GM12878 (cell line): ENCODE results near the gene ZNF75A. TPM values are rescaled to one million over a fixed set of nuclear protein-coding genes. Genes with fewer than 3 reads are reported as not detected.

Experiments
- ATAC-seq: fragments of 200-7000 bp; cut with Tn5 transposase; 3 replicates; pipeline ENCODE4 v1.9.1; 2020; ENCODE audit warnings: mild to moderate bottlenecking, moderate library complexity
- BruUV-seq: library from RNA; stranded (reverse); fragments of 400-500 nt; replicated peaks from 2 replicates; lab custom pipeline; 2021; lab: Mats Ljungman, UMichigan
- CTCF ChIA-PET: fragments of 300-600 bp; sonication (Branson Sonifier 250); formaldehyde crosslinking; extraction: SDS; loops from one replicate; lab custom pipeline; 2021; ENCODE audit warnings: inconsistent platforms; lab: Yijun Ruan, JAX
- POLR2A ChIA-PET: fragments of 350-600 bp; formaldehyde crosslinking; extraction: SDS; loops from one replicate; lab custom pipeline; 2021; ENCODE audit warnings: inconsistent platforms; lab: Charles Lee
- RAD21 ChIA-PET: fragments of 300-600 bp; sonication (Branson Sonifier 250); formaldehyde crosslinking; loops from one replicate; lab custom pipeline; 2023; ENCODE audit warnings: antibody characterized with exemption; ENCODE audit not compliant: unreplicated experiment; lab: Charles Lee
- SMC1A ChIA-PET: fragments of 300-600 bp; sonication (Branson Sonifier 250); formaldehyde crosslinking; loops from one replicate; lab custom pipeline; 2023; ENCODE audit not compliant: unreplicated experiment, uncharacterized antibody; lab: Charles Lee
- DNase-seq: peaks from one replicate; pipeline ENCODE4 v3.0.0-alpha.2; 2011; ENCODE audit warnings: low read depth, low spot score
- FAIRE-seq: peaks from 3 replicates; lab custom pipeline; 2011; peaks lifted over from hg19 to GRCh38; lab: Jason Lieb, UNC
- H2AFZ ChIP-seq: 2 replicates; pipeline ENCODE4 v1.6.0; 2011; ENCODE audit warnings: low read depth, low read length, control low read depth; ENCODE audit not compliant: control insufficient read depth
- H3K27ac ChIP-seq: 2 replicates; pipeline ENCODE4 v1.5.1; 2011; ENCODE audit warnings: control low read depth; ENCODE audit not compliant: control insufficient read depth, insufficient read depth
- H3K27me3 ChIP-seq, 2 experiments: replicated peaks in 1 of 2; 2 replicates each; pipeline versions ENCODE4 v1.6.0 to v1.6.1; 2011; ENCODE audit warnings: low read length in 1 of 2; ENCODE audit not compliant: control insufficient read depth in 2 of 2, insufficient read depth in 2 of 2
- H3K36me3 ChIP-seq, 2 experiments: 2 replicates each; pipeline ENCODE4 v1.5.1; 2011; ENCODE audit warnings: low read length in 1 of 2; ENCODE audit not compliant: control insufficient read depth in 2 of 2, insufficient read depth in 2 of 2
- H3K4me1 ChIP-seq: 2 replicates; pipeline ENCODE4 v1.6.1; 2011; ENCODE audit warnings: mild to moderate bottlenecking, low read length, moderate library complexity, mixed read lengths; ENCODE audit not compliant: control insufficient read depth, insufficient read depth
- H3K4me2 ChIP-seq: 2 replicates; pipeline ENCODE4 v1.6.0; 2011; ENCODE audit warnings: control low read depth; ENCODE audit not compliant: control insufficient read depth, insufficient read depth
- H3K4me3 ChIP-seq: fragments of 200-600 bp; sonication (generic); 2 replicates; pipeline ENCODE4 v1.5.1; 2016
- H3K79me2 ChIP-seq: 2 replicates; pipeline ENCODE4 v1.6.0; 2011; ENCODE audit warnings: low read length; ENCODE audit not compliant: control insufficient read depth, insufficient read depth
- H3K9ac ChIP-seq: 2 replicates; pipeline ENCODE4 v1.8.0; 2011; ENCODE audit warnings: low read length, control low read depth, mixed read lengths; ENCODE audit not compliant: control insufficient read depth, insufficient read depth
- H3K9me3 ChIP-seq: replicated peaks from 3 replicates; pipeline ENCODE4 v1.5.1; 2011; ENCODE audit warnings: mild to moderate bottlenecking, low read length; ENCODE audit not compliant: control insufficient read depth, insufficient read depth
- H4K20me1 ChIP-seq: 2 replicates; pipeline ENCODE4 v1.6.0; 2011; ENCODE audit not compliant: control insufficient read depth, insufficient read depth
- CEBPZ ChIP-seq: fragments of 150-350 bp; IDR thresholded peaks from 2 replicates; pipeline ENCODE4 v1.6.1; 2016; ENCODE audit warnings: low read depth, low read length
- GABPA ChIP-seq: IDR thresholded peaks from 2 replicates; pipeline ENCODE4 v1.6.1; 2014; ENCODE audit warnings: antibody characterized with exemption, low read depth, mild to moderate bottlenecking, inconsistent platforms
- HDGF ChIP-seq: fragments of 450-650 bp; IDR thresholded peaks from 2 replicates; pipeline ENCODE4 v1.6.1; 2016; ENCODE audit warnings: antibody characterized with exemption
- MTA3 ChIP-seq: IDR thresholded peaks from 2 replicates; pipeline ENCODE4 v1.6.1; 2012; ENCODE audit warnings: low read length, inconsistent platforms, borderline replicate concordance
- MYB ChIP-seq: fragments of 150-350 bp; IDR thresholded peaks from 2 replicates; pipeline ENCODE4 v1.6.1; 2014; ENCODE audit warnings: mild to moderate bottlenecking, low read depth, low read length, borderline replicate concordance
- WGBS: methylation state at CpG from one replicate; pipeline ENCODE4 v1.1.6; 2016; ENCODE audit warnings: low lambda C conversion rate; ENCODE audit not compliant: insufficient replicate concordance, insufficient coverage; ENCODE audit errors: missing lambda C conversion rate; 5-methylcytosine and 5-hydroxymethylcytosine counted together
- in situ Hi-C: fragments of 300-500 bp; cut with MboI; formaldehyde crosslinking; loops from 9 replicates; pipeline ENCODE4 v1.14.3; 2018; ENCODE audit warnings: mixed read lengths
- intact Hi-C: fragments of 100-400 bp; cut with micrococcal nuclease; formaldehyde crosslinking; loops from one replicate; pipeline ENCODE4 v1.14.2; 2022; ENCODE audit not compliant: unreplicated experiment
- polyA plus RNA-seq, 11 experiments: library from polyadenylated mRNA; depleted of rRNA in 4 of 11; unstranded in 6 of 11; stranded (reverse) in 5 of 11; fragments of >200 nt; fragmentation: Nextera tagmentation in 4 of 11; fragmentation: Illumina TruSeq in 1 of 11; extraction: Ambion mirVana in 4 of 11; extraction: Trizol in 1 of 11; gene quantifications; 1 replicate in 1 of 11; 2 replicates in 10 of 11; pipeline versions ENCODE4 v1.2.1 to v1.2.3, GENCODE V29; 2011 to 2016; ENCODE audit warnings: inconsistent platforms in 2 of 11, missing spikeins in 2 of 11, low read depth in 1 of 11
- total RNA-seq, 4 experiments: library from RNA; depleted of rRNA in 3 of 4; stranded (reverse); fragments of >200 nt in 3 of 4; fragmentation: Illumina TruSeq in 1 of 4; extraction: Trizol in 1 of 4; gene quantifications; 2 replicates each; pipeline versions ENCODE4 v1.2.1 to v1.2.3, GENCODE V29; 2013 to 2021
- TF ChIP-seq, protein P1 (sequence below): IDR thresholded peaks from 2 replicates; pipeline ENCODE4 v1.6.1; 2011; ENCODE audit warnings: borderline replicate concordance, low read depth, mild to moderate bottlenecking, moderate library complexity, mixed read lengths, low read length; ENCODE audit not compliant: insufficient read depth; ENCODE audit errors: extremely low read length
- TF ChIP-seq, protein P2 (sequence below): fragments of 150-350 bp; IDR thresholded peaks from 2 replicates; pipeline ENCODE4 v1.6.1; 2014; ENCODE audit warnings: mild to moderate bottlenecking, low read depth, low read length
- TF ChIP-seq, protein P3 (sequence below): fragments of 450-650 bp; conservative IDR thresholded peaks from 2 replicates; pipeline ENCODE4 v1.6.1; 2017; ENCODE audit warnings: mild to moderate bottlenecking, moderate library complexity

The ZNF75A gene
- total and polyA plus RNA-seq, 10 of the 15 experiments (the other 5 are each of a cell fraction or from before 2014, with no cell fraction given) = 7.4 to 21.2 (median 16.1) TPM

GRCh38 chr16:3256866-3257465 is 48.3 kb upstream of the ZNF75A start (continued):
- TF ChIP-seq HDGF (no peak), CEBPZ (no peak), MTA3 (no peak)
- TF ChIP-seq, protein P1, sequence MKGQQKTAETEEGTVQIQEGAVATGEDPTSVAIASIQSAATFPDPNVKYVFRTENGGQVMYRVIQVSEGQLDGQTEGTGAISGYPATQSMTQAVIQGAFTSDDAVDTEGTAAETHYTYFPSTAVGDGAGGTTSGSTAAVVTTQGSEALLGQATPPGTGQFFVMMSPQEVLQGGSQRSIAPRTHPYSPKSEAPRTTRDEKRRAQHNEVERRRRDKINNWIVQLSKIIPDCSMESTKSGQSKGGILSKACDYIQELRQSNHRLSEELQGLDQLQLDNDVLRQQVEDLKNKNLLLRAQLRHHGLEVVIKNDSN = no peak
- TF ChIP-seq, protein P2, sequence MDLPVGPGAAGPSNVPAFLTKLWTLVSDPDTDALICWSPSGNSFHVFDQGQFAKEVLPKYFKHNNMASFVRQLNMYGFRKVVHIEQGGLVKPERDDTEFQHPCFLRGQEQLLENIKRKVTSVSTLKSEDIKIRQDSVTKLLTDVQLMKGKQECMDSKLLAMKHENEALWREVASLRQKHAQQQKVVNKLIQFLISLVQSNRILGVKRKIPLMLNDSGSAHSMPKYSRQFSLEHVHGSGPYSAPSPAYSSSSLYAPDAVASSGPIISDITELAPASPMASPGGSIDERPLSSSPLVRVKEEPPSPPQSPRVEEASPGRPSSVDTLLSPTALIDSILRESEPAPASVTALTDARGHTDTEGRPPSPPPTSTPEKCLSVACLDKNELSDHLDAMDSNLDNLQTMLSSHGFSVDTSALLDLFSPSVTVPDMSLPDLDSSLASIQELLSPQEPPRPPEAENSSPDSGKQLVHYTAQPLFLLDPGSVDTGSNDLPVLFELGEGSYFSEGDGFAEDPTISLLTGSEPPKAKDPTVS = no peak

GRCh38 chr16:3259836-3260235 is 45.5 kb upstream of the ZNF75A start:
- H3K36me3 ChIP-seq = no peaks in the 10 kb centered on the region
- SMC1A ChIA-PET = no interaction called here
- H2AFZ ChIP-seq = no peak overlapping the region
- H4K20me1 ChIP-seq = no peaks in the 10 kb centered on the region
- FAIRE-seq (no peak), DNase-seq (no peak), ATAC-seq (no peak)
- RAD21 ChIA-PET = no interaction called here
- H3K9ac ChIP-seq = no peak overlapping the region
- in situ Hi-C loops (no loop called here), intact Hi-C loops (loop anchor here (5.0 to 10.0 kb wide), 2 partner anchors 105 to 242 kb away; partner anchors contain the start of gene CLUAP1)
- no peak overlapping the region for H3K4me2 ChIP-seq
- H3K9me3 ChIP-seq = no peaks in the 10 kb centered on the region; the same call in 2 of the 3 replicates
- POLR2A ChIA-PET = no interaction called here
- peaks cover 6% of the 10 kb centered on the region; the same call in 1 of the 2 replicates for H3K4me1 ChIP-seq
- WGBS = 75% methylated on average over 8 of the region's 8 CpGs
- no peaks in the 10 kb centered on the region for H3K27me3 ChIP-seq
- H3K79me2 ChIP-seq = no peaks in the 10 kb centered on the region
- CTCF ChIA-PET = no interaction called here
- no peak overlapping the region for H3K4me3 ChIP-seq
- BruUV-seq = no TSS peak
- no peak overlapping the region for H3K27ac ChIP-seq
- TF ChIP-seq GABPA (no peak), MYB (no peak)
- TF ChIP-seq, protein P3, sequence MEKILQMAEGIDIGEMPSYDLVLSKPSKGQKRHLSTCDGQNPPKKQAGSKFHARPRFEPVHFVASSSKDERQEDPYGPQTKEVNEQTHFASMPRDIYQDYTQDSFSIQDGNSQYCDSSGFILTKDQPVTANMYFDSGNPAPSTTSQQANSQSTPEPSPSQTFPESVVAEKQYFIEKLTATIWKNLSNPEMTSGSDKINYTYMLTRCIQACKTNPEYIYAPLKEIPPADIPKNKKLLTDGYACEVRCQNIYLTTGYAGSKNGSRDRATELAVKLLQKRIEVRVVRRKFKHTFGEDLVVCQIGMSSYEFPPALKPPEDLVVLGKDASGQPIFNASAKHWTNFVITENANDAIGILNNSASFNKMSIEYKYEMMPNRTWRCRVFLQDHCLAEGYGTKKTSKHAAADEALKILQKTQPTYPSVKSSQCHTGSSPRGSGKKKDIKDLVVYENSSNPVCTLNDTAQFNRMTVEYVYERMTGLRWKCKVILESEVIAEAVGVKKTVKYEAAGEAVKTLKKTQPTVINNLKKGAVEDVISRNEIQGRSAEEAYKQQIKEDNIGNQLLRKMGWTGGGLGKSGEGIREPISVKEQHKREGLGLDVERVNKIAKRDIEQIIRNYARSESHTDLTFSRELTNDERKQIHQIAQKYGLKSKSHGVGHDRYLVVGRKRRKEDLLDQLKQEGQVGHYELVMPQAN = no peak
